GM12878 (cell line): Measurements from ENCODE around the gene SSBP4. TPM values are rescaled to one million over a fixed set of nuclear protein-coding genes. Genes with fewer than 3 reads are reported as not detected.
A peak's percentile ranks its signal among the peaks of the same experiment; 100 is the strongest.

Source experiments
- BCL11A ChIP-seq: IDR thresholded peaks from 2 replicates; pipeline ENCODE4 v1.6.1; 2011; ENCODE audit warnings: low read depth, low read length
- EP300 ChIP-seq, 2 experiments: fragments of 150-350 bp in 1 of 2; IDR thresholded peaks; 2 replicates each; pipeline ENCODE4 v1.6.1; 2011 to 2012; ENCODE audit warnings: low read depth in 2 of 2, low read length in 2 of 2, borderline replicate concordance in 1 of 2, improper control_type of control experiment in 1 of 2, inconsistent platforms in 1 of 2; ENCODE audit not compliant: control insufficient read depth in 1 of 2
- HDGF ChIP-seq: fragments of 450-650 bp; IDR thresholded peaks from 2 replicates; pipeline ENCODE4 v1.6.1; 2016; ENCODE audit warnings: antibody characterized with exemption
- IKZF1 ChIP-seq: fragments of 450-650 bp; conservative IDR thresholded peaks from 2 replicates; pipeline ENCODE4 v1.6.1; 2017; ENCODE audit warnings: antibody characterized with exemption, mild to moderate bottlenecking
- MYC ChIP-seq: IDR thresholded peaks from 2 replicates; pipeline ENCODE4 v1.6.1; 2011; ENCODE audit warnings: mild to moderate bottlenecking, low read length, moderate library complexity, inconsistent platforms; ENCODE audit not compliant: insufficient read depth, insufficient replicate concordance, insufficient read length, severe bottlenecking
- NFXL1 ChIP-seq: fragments of 450-650 bp; IDR thresholded peaks from 2 replicates; pipeline ENCODE4 v1.6.1; 2017; ENCODE audit warnings: antibody characterized with exemption, mild to moderate bottlenecking, borderline replicate concordance
- NRF1 ChIP-seq: conservative IDR thresholded peaks from 2 replicates; pipeline ENCODE4 v1.6.1; 2011; ENCODE audit warnings: mild to moderate bottlenecking, low read depth, low read length, improper control_type of control experiment
- PAX8 ChIP-seq: fragments of 450-650 bp; IDR thresholded peaks from 2 replicates; pipeline ENCODE4 v1.6.1; 2017; ENCODE audit warnings: mild to moderate bottlenecking, moderate library complexity
- POLR2AphosphoS2 ChIP-seq: IDR thresholded peaks from 2 replicates; pipeline ENCODE4 v1.6.1; 2011; ENCODE audit warnings: low read depth, mild to moderate bottlenecking, low read length, improper control_type of control experiment, moderate library complexity
- RAD21 ChIP-seq: IDR thresholded peaks from 2 replicates; pipeline ENCODE4 v1.6.1; 2011; ENCODE audit warnings: mild to moderate bottlenecking, low read depth, low read length, moderate library complexity; ENCODE audit not compliant: insufficient read depth
- RB1 ChIP-seq: fragments of 450-650 bp; formaldehyde crosslinking; IDR thresholded peaks from 2 replicates; pipeline ENCODE4 v1.6.1; 2017; ENCODE audit warnings: mild to moderate bottlenecking, borderline replicate concordance
- SIN3A ChIP-seq: IDR thresholded peaks from 2 replicates; pipeline ENCODE4 v1.6.1; 2012; ENCODE audit warnings: low read depth, low read length, improper control_type of control experiment
- SMARCA5 ChIP-seq: fragments of 450-650 bp; IDR thresholded peaks from 2 replicates; pipeline ENCODE4 v1.6.1; 2017; ENCODE audit warnings: mild to moderate bottlenecking
- SPI1 ChIP-seq: IDR thresholded peaks from 2 replicates; pipeline ENCODE4 v1.6.1; 2011; ENCODE audit warnings: low read depth, mild to moderate bottlenecking, low read length, moderate library complexity, borderline replicate concordance; ENCODE audit not compliant: insufficient read depth
- STAT3 ChIP-seq: IDR thresholded peaks from 2 replicates; pipeline ENCODE4 v1.6.1; 2011; ENCODE audit warnings: low read depth, low read length, improper control_type of control experiment
- TCF3 ChIP-seq: IDR thresholded peaks from 2 replicates; pipeline ENCODE4 v1.6.1; 2012; ENCODE audit warnings: low read depth, mild to moderate bottlenecking, low read length, borderline replicate concordance; ENCODE audit not compliant: insufficient read depth
- WRNIP1 ChIP-seq: IDR thresholded peaks from 2 replicates; pipeline ENCODE4 v1.6.1; 2011; ENCODE audit warnings: low read depth, low read length, improper control_type of control experiment, borderline replicate concordance
- ZSCAN29 ChIP-seq: fragments of 450-650 bp; IDR thresholded peaks from 2 replicates; pipeline ENCODE4 v1.6.1; 2017; ENCODE audit warnings: mild to moderate bottlenecking, moderate library complexity
- polyA plus RNA-seq, 11 experiments: library from polyadenylated mRNA; depleted of rRNA in 4 of 11; unstranded in 6 of 11; stranded (reverse) in 5 of 11; fragments of >200 nt; fragmentation: Nextera tagmentation in 4 of 11; fragmentation: Illumina TruSeq in 1 of 11; extraction: Ambion mirVana in 4 of 11; extraction: Trizol in 1 of 11; gene quantifications; 1 replicate in 1 of 11; 2 replicates in 10 of 11; pipeline versions ENCODE4 v1.2.1 to v1.2.3, GENCODE V29; 2011 to 2016; ENCODE audit warnings: inconsistent platforms in 2 of 11, missing spikeins in 2 of 11, low read depth in 1 of 11
- total RNA-seq, 4 experiments: library from RNA; depleted of rRNA in 3 of 4; stranded (reverse); fragments of >200 nt in 3 of 4; fragmentation: Illumina TruSeq in 1 of 4; extraction: Trizol in 1 of 4; gene quantifications; 2 replicates each; pipeline versions ENCODE4 v1.2.1 to v1.2.3, GENCODE V29; 2013 to 2021
- TF ChIP-seq, protein P1 (sequence below): fragments of 150-350 bp; IDR thresholded peaks from 2 replicates; pipeline ENCODE4 v1.6.1; 2014; ENCODE audit warnings: mild to moderate bottlenecking, low read depth, low read length
- TF ChIP-seq, protein P2 (sequence below): fragments of 450-650 bp; IDR thresholded peaks from 2 replicates; pipeline ENCODE4 v1.6.1; 2017; ENCODE audit warnings: mild to moderate bottlenecking, moderate library complexity
- TF ChIP-seq, protein P3 (sequence below), 3 experiments: IDR thresholded peaks in 2 of 3; conservative IDR thresholded peaks in 1 of 3; 2 replicates each; pipeline ENCODE4 v1.5.1; 2011; ENCODE audit warnings: low read depth in 3 of 3, low read length in 3 of 3, mild to moderate bottlenecking in 3 of 3, control low read depth in 2 of 3, moderate library complexity in 2 of 3, inconsistent platforms in 1 of 3, mixed read lengths in 1 of 3; ENCODE audit not compliant: control insufficient read depth in 2 of 3, insufficient read depth in 1 of 3; ENCODE audit errors: extremely low read depth in 1 of 3
- TF ChIP-seq, protein P4 (sequence below): IDR thresholded peaks from 2 replicates; pipeline ENCODE4 v1.6.1; 2011; ENCODE audit warnings: low read depth, low read length, improper control_type of control experiment, borderline replicate concordance

The SSBP4 gene
- total and polyA plus RNA-seq, 10 of the 15 experiments (the other 5 are each of a cell fraction or from before 2014, with no cell fraction given) = 0.37 to 150 (median 38.9) TPM

DNA sequence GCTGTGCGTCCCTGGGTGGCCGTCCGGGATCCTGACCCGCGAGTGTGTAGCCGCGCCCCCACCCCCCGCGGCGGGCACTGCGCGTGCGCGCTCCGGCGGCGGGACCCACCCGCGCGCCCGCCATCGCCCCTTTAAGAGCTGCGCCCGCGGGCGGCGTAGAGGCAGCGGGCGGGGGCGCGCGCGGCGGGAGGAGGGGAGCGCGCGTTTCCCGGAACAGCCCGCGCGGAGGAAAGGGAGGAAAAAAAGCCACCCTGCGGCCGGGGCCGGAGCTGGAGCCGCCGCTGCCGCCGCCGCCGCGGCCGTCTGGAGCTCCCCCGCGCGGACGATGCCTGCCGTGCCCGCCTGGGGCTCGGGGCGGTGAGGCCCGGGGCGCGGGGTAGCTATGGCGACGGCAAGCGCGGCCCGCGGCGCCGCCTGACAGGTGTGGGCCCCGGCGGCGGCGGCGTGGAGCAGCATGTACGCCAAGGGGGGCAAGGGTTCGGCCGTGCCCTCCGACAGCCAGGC, at the start of gene SSBP4 (continued):
- TF ChIP-seq, protein P1, sequence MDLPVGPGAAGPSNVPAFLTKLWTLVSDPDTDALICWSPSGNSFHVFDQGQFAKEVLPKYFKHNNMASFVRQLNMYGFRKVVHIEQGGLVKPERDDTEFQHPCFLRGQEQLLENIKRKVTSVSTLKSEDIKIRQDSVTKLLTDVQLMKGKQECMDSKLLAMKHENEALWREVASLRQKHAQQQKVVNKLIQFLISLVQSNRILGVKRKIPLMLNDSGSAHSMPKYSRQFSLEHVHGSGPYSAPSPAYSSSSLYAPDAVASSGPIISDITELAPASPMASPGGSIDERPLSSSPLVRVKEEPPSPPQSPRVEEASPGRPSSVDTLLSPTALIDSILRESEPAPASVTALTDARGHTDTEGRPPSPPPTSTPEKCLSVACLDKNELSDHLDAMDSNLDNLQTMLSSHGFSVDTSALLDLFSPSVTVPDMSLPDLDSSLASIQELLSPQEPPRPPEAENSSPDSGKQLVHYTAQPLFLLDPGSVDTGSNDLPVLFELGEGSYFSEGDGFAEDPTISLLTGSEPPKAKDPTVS = no peak
- TF ChIP-seq SMARCA5 = peak; percentile 79; the same call in 1 of the 2 replicates
- no peak for TF ChIP-seq POLR2AphosphoS2
- TF ChIP-seq WRNIP1 = no peak
- TF ChIP-seq, protein P2, sequence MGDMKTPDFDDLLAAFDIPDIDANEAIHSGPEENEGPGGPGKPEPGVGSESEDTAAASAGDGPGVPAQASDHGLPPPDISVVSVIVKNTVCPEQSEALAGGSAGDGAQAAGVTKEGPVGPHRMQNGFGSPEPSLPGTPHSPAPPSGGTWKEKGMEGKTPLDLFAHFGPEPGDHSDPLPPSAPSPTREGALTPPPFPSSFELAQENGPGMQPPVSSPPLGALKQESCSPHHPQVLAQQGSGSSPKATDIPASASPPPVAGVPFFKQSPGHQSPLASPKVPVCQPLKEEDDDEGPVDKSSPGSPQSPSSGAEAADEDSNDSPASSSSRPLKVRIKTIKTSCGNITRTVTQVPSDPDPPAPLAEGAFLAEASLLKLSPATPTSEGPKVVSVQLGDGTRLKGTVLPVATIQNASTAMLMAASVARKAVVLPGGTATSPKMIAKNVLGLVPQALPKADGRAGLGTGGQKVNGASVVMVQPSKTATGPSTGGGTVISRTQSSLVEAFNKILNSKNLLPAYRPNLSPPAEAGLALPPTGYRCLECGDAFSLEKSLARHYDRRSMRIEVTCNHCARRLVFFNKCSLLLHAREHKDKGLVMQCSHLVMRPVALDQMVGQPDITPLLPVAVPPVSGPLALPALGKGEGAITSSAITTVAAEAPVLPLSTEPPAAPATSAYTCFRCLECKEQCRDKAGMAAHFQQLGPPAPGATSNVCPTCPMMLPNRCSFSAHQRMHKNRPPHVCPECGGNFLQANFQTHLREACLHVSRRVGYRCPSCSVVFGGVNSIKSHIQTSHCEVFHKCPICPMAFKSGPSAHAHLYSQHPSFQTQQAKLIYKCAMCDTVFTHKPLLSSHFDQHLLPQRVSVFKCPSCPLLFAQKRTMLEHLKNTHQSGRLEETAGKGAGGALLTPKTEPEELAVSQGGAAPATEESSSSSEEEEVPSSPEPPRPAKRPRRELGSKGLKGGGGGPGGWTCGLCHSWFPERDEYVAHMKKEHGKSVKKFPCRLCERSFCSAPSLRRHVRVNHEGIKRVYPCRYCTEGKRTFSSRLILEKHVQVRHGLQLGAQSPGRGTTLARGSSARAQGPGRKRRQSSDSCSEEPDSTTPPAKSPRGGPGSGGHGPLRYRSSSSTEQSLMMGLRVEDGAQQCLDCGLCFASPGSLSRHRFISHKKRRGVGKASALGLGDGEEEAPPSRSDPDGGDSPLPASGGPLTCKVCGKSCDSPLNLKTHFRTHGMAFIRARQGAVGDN = 0 out of 2 replicates have a peak, but pooled peaks have one; percentile 43
- no peak for TF ChIP-seq MYC
- TF ChIP-seq, protein P3, sequence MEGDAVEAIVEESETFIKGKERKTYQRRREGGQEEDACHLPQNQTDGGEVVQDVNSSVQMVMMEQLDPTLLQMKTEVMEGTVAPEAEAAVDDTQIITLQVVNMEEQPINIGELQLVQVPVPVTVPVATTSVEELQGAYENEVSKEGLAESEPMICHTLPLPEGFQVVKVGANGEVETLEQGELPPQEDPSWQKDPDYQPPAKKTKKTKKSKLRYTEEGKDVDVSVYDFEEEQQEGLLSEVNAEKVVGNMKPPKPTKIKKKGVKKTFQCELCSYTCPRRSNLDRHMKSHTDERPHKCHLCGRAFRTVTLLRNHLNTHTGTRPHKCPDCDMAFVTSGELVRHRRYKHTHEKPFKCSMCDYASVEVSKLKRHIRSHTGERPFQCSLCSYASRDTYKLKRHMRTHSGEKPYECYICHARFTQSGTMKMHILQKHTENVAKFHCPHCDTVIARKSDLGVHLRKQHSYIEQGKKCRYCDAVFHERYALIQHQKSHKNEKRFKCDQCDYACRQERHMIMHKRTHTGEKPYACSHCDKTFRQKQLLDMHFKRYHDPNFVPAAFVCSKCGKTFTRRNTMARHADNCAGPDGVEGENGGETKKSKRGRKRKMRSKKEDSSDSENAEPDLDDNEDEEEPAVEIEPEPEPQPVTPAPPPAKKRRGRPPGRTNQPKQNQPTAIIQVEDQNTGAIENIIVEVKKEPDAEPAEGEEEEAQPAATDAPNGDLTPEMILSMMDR (IDR thresholded peaks at IDR 0.05 in 2 of 3, conservative IDR thresholded peaks at IDR 0.05 in 1 of 3; ENCODE audit: control insufficient read depth in 2 of 3, extremely low read depth in 1 of 3, insufficient read depth in 1 of 3, low read depth in 3 of 3, low read length in 3 of 3) = peak in 2 of 3 experiments; percentile 14 to 34; a peak in 2 of 6 replicates
- TF ChIP-seq RB1 = peak; percentile 88
- TF ChIP-seq SIN3A = peak; percentile 68
- TF ChIP-seq RAD21 = no peak
- TF ChIP-seq STAT3 = no peak
- TF ChIP-seq NFXL1 = 0 out of 2 replicates have a peak, but pooled peaks have one; percentile 38
- TF ChIP-seq SPI1 = no peak
- TF ChIP-seq TCF3 = 0 out of 2 replicates have a peak, but pooled peaks have one; percentile 37
- peak; percentile 44 for TF ChIP-seq NRF1
- peak in 1 of 2 experiments; percentile 36; a peak in 1 of 4 replicates for TF ChIP-seq EP300 (IDR thresholded peaks at IDR 0.05; ENCODE audit: borderline replicate concordance in 1 of 2, control insufficient read depth in 1 of 2, low read depth in 2 of 2, low read length in 2 of 2)
- no peak for TF ChIP-seq BCL11A
- TF ChIP-seq PAX8 = no peak
- TF ChIP-seq ZSCAN29 = 0 out of 2 replicates have a peak, but pooled peaks have one; percentile 18
- peak; percentile 98 for TF ChIP-seq IKZF1
- TF ChIP-seq HDGF = no peak
- TF ChIP-seq, protein P4, sequence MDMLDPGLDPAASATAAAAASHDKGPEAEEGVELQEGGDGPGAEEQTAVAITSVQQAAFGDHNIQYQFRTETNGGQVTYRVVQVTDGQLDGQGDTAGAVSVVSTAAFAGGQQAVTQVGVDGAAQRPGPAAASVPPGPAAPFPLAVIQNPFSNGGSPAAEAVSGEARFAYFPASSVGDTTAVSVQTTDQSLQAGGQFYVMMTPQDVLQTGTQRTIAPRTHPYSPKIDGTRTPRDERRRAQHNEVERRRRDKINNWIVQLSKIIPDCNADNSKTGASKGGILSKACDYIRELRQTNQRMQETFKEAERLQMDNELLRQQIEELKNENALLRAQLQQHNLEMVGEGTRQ = no peak
